Transverse colon (tissue), 4 donors: Measurements from ENCODE around the gene DGCR2. TPM values are rescaled to one million over a fixed set of nuclear protein-coding genes. Genes with fewer than 3 reads are reported as not detected.

Source experiments
- DNase-seq: peaks from one replicate; pipeline ENCODE4 v3.0.0-alpha.2; 2019
- H3K27ac ChIP-seq, 4 donors: fragments of 200-600 bp; sonication (generic); 2 replicates each; pipeline ENCODE4 v1.5.1; 2016 to 2018; ENCODE audit warnings: inconsistent platforms in 4 of 4
- H3K27me3 ChIP-seq: fragments of 200-600 bp; sonication (generic); 2 replicates; pipeline ENCODE4 v1.5.1; 2017; ENCODE audit warnings: inconsistent platforms
- H3K36me3 ChIP-seq, 4 donors: fragments of 200-600 bp; sonication (generic); 2 replicates each; pipeline ENCODE4 v1.5.1; 2017 to 2019; ENCODE audit warnings: inconsistent platforms in 4 of 4
- H3K4me1 ChIP-seq, 4 donors: fragments of 200-600 bp; sonication (generic); 2 replicates each; pipeline ENCODE4 v1.5.1; 2017 to 2020; ENCODE audit warnings: inconsistent platforms in 4 of 4
- H3K4me3 ChIP-seq, 4 donors: fragments of 200-600 bp; sonication (generic); 1 replicate in 1 of 4; 2 replicates in 3 of 4; pipeline versions ENCODE4 v1.5.1 to v1.6.1; 2017 to 2019; ENCODE audit warnings: inconsistent platforms in 4 of 4
- H3K9me3 ChIP-seq, 2 donors: fragments of 200-600 bp; sonication (generic); 2 replicates each; pipeline ENCODE4 v1.5.1; 2017 to 2019; ENCODE audit warnings: inconsistent platforms in 2 of 2
- EP300 ChIP-seq: sonication (generic); formaldehyde crosslinking; IDR thresholded peaks from one replicate; pipeline ENCODE4 v1.6.1; 2017; ENCODE audit warnings: antibody characterized with exemption, low read depth
- POLR2A ChIP-seq: fragments of 450-650 bp; IDR thresholded peaks from one replicate; pipeline ENCODE4 v1.6.1; 2016; ENCODE audit warnings: antibody characterized with exemption, mild to moderate bottlenecking, moderate library complexity
- POLR2AphosphoS5 ChIP-seq, 3 donors: sonication (generic); formaldehyde crosslinking; IDR thresholded peaks; one replicate each; pipeline ENCODE4 v1.6.1; 2016; ENCODE audit warnings: antibody characterized with exemption in 3 of 3
- WGBS, 2 donors: methylation state at CpG; one replicate each; pipeline ENCODE4 v1.1.5; 2018; ENCODE audit warnings: low coverage in 1 of 2; 5-methylcytosine and 5-hydroxymethylcytosine counted together
- in situ Hi-C, 4 donors: fragments of 200-750 bp; cut with MboI; loops; one replicate each; pipeline versions ENCODE4 v1.15.0 to v1.15.1; 2017; ENCODE audit warnings: low sequenced_read_pairs in 3 of 4, low pct_ligation_motif_present in 1 of 4, low pct_unique_long_range_greater_than_20kb in 1 of 4
- intact Hi-C: fragments of 100-400 bp; cut with DNase I; formaldehyde crosslinking; loops from one replicate; pipeline ENCODE4 v1.15.1; 2023; ENCODE audit warnings: low total_unique reads
- total RNA-seq, 4 donors: library from RNA; depleted of rRNA; stranded (reverse); fragments of >200 nt; gene quantifications; one replicate each; pipeline ENCODE4 v1.1.0, GENCODE V29; 2016
- TF ChIP-seq, protein P1 (sequence below), 5 experiments: fragments of 200-600 bp in 3 of 5; fragments of 450-650 bp in 2 of 5; sonication (generic) in 3 of 5; IDR thresholded peaks; 1 replicate in 2 of 5; 2 replicates in 3 of 5; pipeline ENCODE4 v1.5.1; 2016 to 2017; ENCODE audit warnings: antibody characterized with exemption in 5 of 5, inconsistent platforms in 3 of 5, mild to moderate bottlenecking in 2 of 5, moderate library complexity in 1 of 5

Gene DGCR2
- total RNA-seq, 4 donors from 2014 or later, result 71.6 to 106 (median 94.3) TPM

DNA sequence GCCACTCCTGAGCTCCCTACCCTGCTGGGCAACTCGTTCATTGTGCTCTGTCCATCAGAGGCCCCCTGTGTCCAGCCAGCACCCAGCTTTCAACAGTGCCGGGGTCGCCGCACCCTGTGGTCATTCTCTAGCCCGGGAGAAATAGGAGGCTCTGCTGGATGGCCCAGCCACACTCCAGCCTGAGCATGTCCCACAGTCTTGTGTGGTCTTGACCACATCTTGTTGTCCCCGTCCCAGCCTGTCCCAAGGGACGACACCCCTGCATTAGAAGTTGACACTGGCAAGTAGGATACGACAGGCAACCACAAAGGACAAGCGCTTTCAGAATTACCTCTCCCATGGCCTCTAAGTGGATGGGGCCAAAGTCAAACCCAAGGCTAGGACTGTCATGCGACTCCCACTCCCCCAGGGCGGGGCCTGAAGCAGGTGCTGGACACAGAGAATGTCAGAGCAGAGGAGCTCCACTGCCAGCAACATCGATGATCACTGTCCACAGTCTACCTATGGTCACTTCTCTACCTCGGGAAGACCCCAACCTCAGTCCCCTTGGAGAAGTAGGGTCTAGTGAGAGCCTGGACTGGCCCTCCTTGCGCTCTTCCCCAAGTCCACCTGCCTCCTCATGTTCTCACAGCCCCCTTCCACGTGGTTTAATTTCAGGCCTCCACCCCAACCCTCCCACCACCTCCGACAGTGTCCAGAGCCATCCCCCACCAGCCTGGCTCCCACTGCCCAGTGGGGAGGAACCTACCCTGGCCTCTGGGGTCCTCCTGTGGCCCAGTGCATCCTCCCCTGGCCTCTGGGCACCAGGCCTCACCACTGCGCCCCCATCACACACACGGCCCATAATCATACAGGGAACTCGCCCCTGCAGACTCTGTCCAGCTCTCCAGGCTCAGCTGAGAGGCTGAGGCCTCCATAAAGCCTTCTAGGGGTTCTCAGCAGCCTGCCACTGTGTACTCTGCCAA lies 4.4 kb upstream of the DGCR2 start:
- 74 to 87% methylated on average over 6 to 17 of the region's 19 CpGs for WGBS, 2 donors
- Histone ChIP-seq H3K36me3 (no peaks in the 10 kb centered on the region), H3K9me3 (no peaks in the 10 kb centered on the region), H3K27ac (no peak overlapping the region), H3K4me3 (no peak overlapping the region), H3K4me1 (peaks cover 0 to 7% (median 6%) of the 10 kb centered on the region in 4 donors), H3K27me3 (no peaks in the 10 kb centered on the region)
- intact Hi-C loops (no loop called here), in situ Hi-C loops (loop anchor here in 1 of 4 donors (25.0 kb wide), 1 partner anchor 511 kb away; no protein-coding TSS in a partner anchor)
- TF ChIP-seq POLR2A (no peak), EP300 (no peak), POLR2AphosphoS5 (IDR thresholded peaks at IDR 0.05) (no peak)
- TF ChIP-seq, protein P1, sequence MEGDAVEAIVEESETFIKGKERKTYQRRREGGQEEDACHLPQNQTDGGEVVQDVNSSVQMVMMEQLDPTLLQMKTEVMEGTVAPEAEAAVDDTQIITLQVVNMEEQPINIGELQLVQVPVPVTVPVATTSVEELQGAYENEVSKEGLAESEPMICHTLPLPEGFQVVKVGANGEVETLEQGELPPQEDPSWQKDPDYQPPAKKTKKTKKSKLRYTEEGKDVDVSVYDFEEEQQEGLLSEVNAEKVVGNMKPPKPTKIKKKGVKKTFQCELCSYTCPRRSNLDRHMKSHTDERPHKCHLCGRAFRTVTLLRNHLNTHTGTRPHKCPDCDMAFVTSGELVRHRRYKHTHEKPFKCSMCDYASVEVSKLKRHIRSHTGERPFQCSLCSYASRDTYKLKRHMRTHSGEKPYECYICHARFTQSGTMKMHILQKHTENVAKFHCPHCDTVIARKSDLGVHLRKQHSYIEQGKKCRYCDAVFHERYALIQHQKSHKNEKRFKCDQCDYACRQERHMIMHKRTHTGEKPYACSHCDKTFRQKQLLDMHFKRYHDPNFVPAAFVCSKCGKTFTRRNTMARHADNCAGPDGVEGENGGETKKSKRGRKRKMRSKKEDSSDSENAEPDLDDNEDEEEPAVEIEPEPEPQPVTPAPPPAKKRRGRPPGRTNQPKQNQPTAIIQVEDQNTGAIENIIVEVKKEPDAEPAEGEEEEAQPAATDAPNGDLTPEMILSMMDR (IDR thresholded peaks at IDR 0.05), result no peak
- DNase-seq, result no peak

GRCh38 chr22:19125474-19126308 lies 3.5 kb upstream of the DGCR2 start:
- TF ChIP-seq, protein P1 (IDR thresholded peaks at IDR 0.05), result no peak
- TF ChIP-seq POLR2A, result no peak
- no peak for TF ChIP-seq EP300
- no peak for TF ChIP-seq POLR2AphosphoS5 (IDR thresholded peaks at IDR 0.05)
- no peak for DNase-seq
- 85% methylated on average over 21 of the region's 21 CpGs; no CpG with 5 or more reads in 1 of the 2 donors for WGBS, 2 donors
- H3K36me3 ChIP-seq, result no peaks in the 10 kb centered on the region
- no peak overlapping the region for H3K4me3 ChIP-seq
- in situ Hi-C loops (loop anchor here in 1 of 4 donors (25.0 kb wide), 1 partner anchor 512 kb away; no protein-coding TSS in a partner anchor), intact Hi-C loops (no loop called here)
- peaks cover 4 to 14% (median 11%) of the 10 kb centered on the region in 4 donors for H3K4me1 ChIP-seq
- no peaks in the 10 kb centered on the region for H3K9me3 ChIP-seq
- no peaks in the 10 kb centered on the region for H3K27me3 ChIP-seq
- H3K27ac ChIP-seq, result no peak overlapping the region

DNA sequence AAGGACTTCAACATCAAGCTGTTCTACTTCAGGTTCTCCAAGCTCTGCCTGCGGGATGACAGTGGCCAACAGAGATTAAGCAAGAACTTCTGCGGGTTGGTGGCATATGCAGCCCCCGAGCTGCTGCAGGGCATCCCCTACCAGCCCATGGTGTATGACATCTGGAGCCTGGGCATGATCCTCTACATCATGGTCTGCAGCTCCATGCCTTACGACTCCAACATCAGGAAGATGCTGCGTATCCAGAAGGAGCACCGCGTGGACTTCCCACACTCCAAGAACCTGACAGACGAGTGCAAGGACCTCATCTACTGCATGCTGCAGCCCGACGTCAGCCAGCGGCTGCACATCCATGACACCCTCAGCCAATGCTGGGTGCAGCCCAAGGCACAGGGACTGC lies 2.8 kb upstream of the DGCR2 start:
- TF ChIP-seq POLR2AphosphoS5 (IDR thresholded peaks at IDR 0.05) (no peak), EP300 (no peak), POLR2A (no peak)
- TF ChIP-seq, protein P1 (IDR thresholded peaks at IDR 0.05), result no peak
- Histone ChIP-seq H3K9me3 (no peaks in the 10 kb centered on the region), H3K4me1 (peaks cover 9 to 20% (median 18%) of the 10 kb centered on the region in 4 donors), H3K36me3 (no peaks in the 10 kb centered on the region), H3K4me3 (no peak overlapping the region), H3K27ac (no peak overlapping the region), H3K27me3 (no peaks in the 10 kb centered on the region)
- WGBS, 2 donors, result 97% methylated on average over 11 of the region's 11 CpGs; no CpG with 5 or more reads in 1 of the 2 donors
- in situ Hi-C loops (loop anchor here in 1 of 4 donors (25.0 kb wide), 1 partner anchor 512 kb away; no protein-coding TSS in a partner anchor), intact Hi-C loops (no loop called here)
- no peak for DNase-seq

- 80 to 100% methylated on average over 2 to 4 of the region's 4 CpGs for WGBS, 2 donors
- Histone ChIP-seq H3K27me3 (no peaks in the 10 kb centered on the region), H3K9me3 (no peaks in the 10 kb centered on the region), H3K36me3 (no peaks in the 10 kb centered on the region), H3K4me3 (no peak overlapping the region), H3K27ac (no peak overlapping the region), H3K4me1 (peaks cover 9 to 25% (median 22%) of the 10 kb centered on the region in 4 donors)
- DNase-seq, result no peak
- TF ChIP-seq POLR2AphosphoS5 (IDR thresholded peaks at IDR 0.05) (no peak), EP300 (no peak), POLR2A (no peak)
- TF ChIP-seq, protein P1 (IDR thresholded peaks at IDR 0.05), result no peak
- in situ Hi-C loops (no loop called here), intact Hi-C loops (no loop called here)
Measured at GRCh38 chr22:19124377-19124776, 2.2 kb upstream of the DGCR2 start.
